Naive thymus-derived CD4-positive, alpha-beta T cell (primary cell): ENCODE data around the gene PAQR5. TPM values are rescaled to one million over a fixed set of nuclear protein-coding genes. Genes with fewer than 3 reads are reported as not detected.
"Not testable (repeated sequence)": the region's sequence is repeated elsewhere in the genome, so short reads cannot be mapped to it uniquely, and the experiment has no call there.

Experiments used
- ATAC-seq: fragments of 150-1000 bp; cut with Tn5 transposase; 2 replicates; pipeline ENCODE4 v1.10.0; 2021; ENCODE audit warnings: mild to moderate bottlenecking, moderate library complexity
- CTCF ChIA-PET: fragments of 350-600 bp; sonication (Branson Sonifier 250); formaldehyde crosslinking; loops from one replicate; lab custom pipeline; 2021; ENCODE audit warnings: antibody characterized with exemption; lab: Charles Lee
- POLR2A ChIA-PET: fragments of 350-600 bp; sonication (Branson Sonifier 250); formaldehyde crosslinking; loops from one replicate; lab custom pipeline; 2021; ENCODE audit warnings: antibody characterized with exemption, inconsistent platforms; lab: Charles Lee
- DNase-seq, 9 donors: peaks; one replicate each; pipeline versions ENCODE4 v3.0.0 to v3.0.0-alpha.2; 2020 to 2022; ENCODE audit warnings: mixed read lengths in 1 of 9
- H3K27ac ChIP-seq: one replicate; pipeline ENCODE4 v1.7.0; 2013; ENCODE audit warnings: mild to moderate bottlenecking, low read depth, low read length, moderate library complexity
- H3K27me3 ChIP-seq, 2 donors: one replicate each; pipeline ENCODE4 v1.7.0; 2013; ENCODE audit warnings: low read length in 2 of 2, mild to moderate bottlenecking in 2 of 2, moderate library complexity in 2 of 2; ENCODE audit not compliant: control insufficient read depth in 2 of 2, insufficient read depth in 2 of 2
- H3K36me3 ChIP-seq, 3 experiments: 1 replicate in 2 of 3; 2 replicates in 1 of 3; pipeline ENCODE4 v1.7.0; 2013; ENCODE audit warnings: low read length in 3 of 3, mild to moderate bottlenecking in 3 of 3, moderate library complexity in 1 of 3; ENCODE audit not compliant: insufficient read depth in 3 of 3, control insufficient read depth in 2 of 3
- H3K4me1 ChIP-seq, 2 donors: one replicate each; pipeline ENCODE4 v1.7.0; 2013; ENCODE audit warnings: low read length in 2 of 2, mild to moderate bottlenecking in 2 of 2, moderate library complexity in 1 of 2; ENCODE audit not compliant: control insufficient read depth in 2 of 2, insufficient read depth in 2 of 2
- H3K4me3 ChIP-seq: 2 replicates; pipeline ENCODE4 v1.7.0; 2013; ENCODE audit warnings: mild to moderate bottlenecking, low read length
- H3K9me3 ChIP-seq, 3 experiments: 1 replicate in 2 of 3; 2 replicates in 1 of 3; pipeline ENCODE4 v1.7.0; 2013; ENCODE audit warnings: low read length in 3 of 3; ENCODE audit not compliant: control insufficient read depth in 2 of 3
- H3K27ac Mint-ChIP-seq, 9 donors: one replicate each; pipeline ENCODE4 v1.8.0; 2020 to 2022; ENCODE audit warnings: mixed read lengths in 9 of 9, mild to moderate bottlenecking in 8 of 9, moderate library complexity in 5 of 9, inconsistent platforms in 2 of 9
- H3K27me3 Mint-ChIP-seq, 5 donors: one replicate each; pipeline ENCODE4 v1.8.0; 2021 to 2022; ENCODE audit warnings: mixed read lengths in 5 of 5, mild to moderate bottlenecking in 1 of 5
- H3K36me3 Mint-ChIP-seq, 5 donors: one replicate each; pipeline ENCODE4 v1.8.0; 2020 to 2022; ENCODE audit warnings: mixed read lengths in 5 of 5, mild to moderate bottlenecking in 3 of 5, inconsistent platforms in 1 of 5
- H3K4me1 Mint-ChIP-seq, 7 donors: one replicate each; pipeline ENCODE4 v1.8.0; 2020 to 2022; ENCODE audit warnings: mixed read lengths in 7 of 7, mild to moderate bottlenecking in 3 of 7, inconsistent platforms in 1 of 7
- H3K4me3 Mint-ChIP-seq, 10 donors: one replicate each; pipeline ENCODE4 v1.8.0; 2020 to 2022; ENCODE audit warnings: mild to moderate bottlenecking in 10 of 10, mixed read lengths in 10 of 10, moderate library complexity in 6 of 10, inconsistent platforms in 2 of 10
- H3K9me3 Mint-ChIP-seq, 11 donors: one replicate each; pipeline ENCODE4 v1.8.0; 2020 to 2022; ENCODE audit warnings: mixed read lengths in 11 of 11, mild to moderate bottlenecking in 4 of 11, inconsistent platforms in 1 of 11, moderate library complexity in 1 of 11
- intact Hi-C, 2 donors: fragments of 100-400 bp; cut with micrococcal nuclease; formaldehyde crosslinking; loops; one replicate each; pipeline ENCODE4 v1.15.1; 2023
- polyA plus RNA-seq, 2 donors: library from polyadenylated mRNA; unstranded; fragments of 300-500 nt; fragmentation: Illumina TruSeq; gene quantifications; one replicate each; pipeline ENCODE4 v1.2.3, GENCODE V29; 2021
- total RNA-seq, 6 experiments: library from RNA in 5 of 6; stranded (reverse) in 5 of 6; gene quantifications; 1 replicate in 5 of 6; 2 replicates in 1 of 6; pipeline ENCODE4 v1.2.3 and lab custom pipeline; 2021 to 2026

Gene PAQR5
- total and polyA plus RNA-seq, 7 experiments from 2014 or later = 0.11 TPM; not detected in 6

DNA sequence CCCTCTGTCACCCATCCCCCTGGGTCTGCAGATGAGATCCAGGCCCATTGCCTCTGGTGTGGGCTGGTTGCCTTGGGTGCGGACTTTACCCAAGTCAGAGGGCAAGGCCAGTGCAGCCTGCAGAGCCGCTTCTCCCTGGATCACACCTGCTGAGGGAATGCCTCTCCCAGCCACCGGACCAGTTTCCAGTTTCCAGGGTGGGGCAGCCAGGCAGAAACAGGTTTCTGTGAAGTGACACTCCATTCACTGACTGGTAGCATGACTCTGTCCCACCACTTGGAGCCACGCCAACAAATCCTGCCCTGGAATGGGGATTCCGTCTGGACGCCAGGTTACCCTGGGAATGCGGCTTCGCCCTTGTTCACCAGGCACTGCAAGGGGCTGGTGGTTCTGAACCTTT lies 30.0 kb downstream of the PAQR5 start:
- intact Hi-C loops = no loop called here
- POLR2A ChIA-PET = no interaction called here

DNA sequence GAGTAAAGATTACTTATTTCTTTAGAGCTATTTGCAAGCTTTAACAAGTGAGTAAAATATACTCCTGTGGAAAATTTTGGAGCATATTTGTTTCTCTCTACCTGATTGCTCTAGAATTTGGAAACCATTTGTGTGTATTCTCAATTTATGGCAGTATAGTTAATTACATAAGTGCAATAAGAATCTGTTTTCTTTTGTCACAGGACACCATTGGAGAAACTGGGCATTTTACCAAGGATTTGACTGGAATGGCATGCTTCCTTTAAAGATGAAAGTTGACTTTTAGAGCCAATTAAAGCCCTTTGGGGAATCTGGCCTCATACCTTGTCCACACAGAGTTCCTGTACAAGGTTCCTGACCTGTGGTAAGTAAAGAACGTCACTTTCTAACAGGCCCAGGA lies 38.4 kb downstream of the PAQR5 start:
- Histone ChIP-seq H3K9me3 (no peaks in the 10 kb centered on the region), H3K4me3 (no peak overlapping the region), H3K27me3 (no peaks in the 10 kb centered on the region), H3K4me1 (no peaks in the 10 kb centered on the region), H3K36me3 (no peaks in the 10 kb centered on the region), H3K27ac (no peak overlapping the region)
- peaks cover 0 to 16% (median 0%) of the 10 kb centered on the region in 5 donors for H3K27me3 Mint-ChIP-seq
- peaks cover 0 to 14% (median 3%) of the 10 kb centered on the region in 11 donors for H3K9me3 Mint-ChIP-seq
- ChIA-PET CTCF (no interaction called here), POLR2A (no interaction called here)
- H3K4me1 Mint-ChIP-seq = peaks cover 0 to 5% (median 0%) of the 10 kb centered on the region in 7 donors
- DNase-seq (no peak), ATAC-seq (no peak)
- H3K36me3 Mint-ChIP-seq = peaks cover 0 to 3% (median 0%) of the 10 kb centered on the region in 5 donors
- no peak overlapping the region for H3K4me3 Mint-ChIP-seq
- H3K27ac Mint-ChIP-seq = no peak overlapping the region
- intact Hi-C loops = no loop called here

More for the DNA sequence above, 30.0 kb downstream of the PAQR5 start:
- Histone ChIP-seq H3K4me3 (no peak overlapping the region), H3K36me3 (no peaks in the 10 kb centered on the region), H3K4me1 (no peaks in the 10 kb centered on the region), H3K27me3 (no peaks in the 10 kb centered on the region), H3K9me3 (no peaks in the 10 kb centered on the region), H3K27ac (no peak overlapping the region)
- H3K27me3 Mint-ChIP-seq = peaks cover 11 to 18% (median 15%) of the 10 kb centered on the region in 5 donors
- ATAC-seq (no peak), DNase-seq (no peak)
- no peaks in the 10 kb centered on the region for H3K36me3 Mint-ChIP-seq
- no peak overlapping the region for H3K4me3 Mint-ChIP-seq
- CTCF ChIA-PET = no interaction called here
- H3K27ac Mint-ChIP-seq = no peak overlapping the region
- no peaks in the 10 kb centered on the region for H3K4me1 Mint-ChIP-seq
- peaks cover 0 to 5% (median 0%) of the 10 kb centered on the region in 11 donors for H3K9me3 Mint-ChIP-seq

GRCh38 chr15:69338535-69339213 lies 40.0 kb downstream of the PAQR5 start:
- Histone ChIP-seq H3K36me3 (no peaks in the 10 kb centered on the region), H3K4me1 (no peaks in the 10 kb centered on the region), H3K27me3 (no peaks in the 10 kb centered on the region), H3K9me3 (no peaks in the 10 kb centered on the region), H3K4me3 (no peak overlapping the region), H3K27ac (no peak overlapping the region)
- ATAC-seq (no peak), DNase-seq (no peak)
- no peak overlapping the region for H3K4me3 Mint-ChIP-seq
- CTCF ChIA-PET = no interaction called here
- H3K4me1 Mint-ChIP-seq = peaks cover 0 to 5% (median 0%) of the 10 kb centered on the region in 7 donors
- peaks cover 0 to 15% (median 0%) of the 10 kb centered on the region in 5 donors for H3K27me3 Mint-ChIP-seq
- H3K27ac Mint-ChIP-seq = no peak overlapping the region
- peaks cover 0 to 14% (median 3%) of the 10 kb centered on the region in 11 donors for H3K9me3 Mint-ChIP-seq
- POLR2A ChIA-PET = no interaction called here
- H3K36me3 Mint-ChIP-seq = peaks cover 0 to 3% (median 0%) of the 10 kb centered on the region in 5 donors
- intact Hi-C loops = no loop called here

- H3K36me3 Mint-ChIP-seq, intact Hi-C loops, H3K27me3 ChIP-seq, H3K27ac ChIP-seq, H3K4me1 ChIP-seq, DNase-seq, CTCF ChIA-PET, H3K4me3 Mint-ChIP-seq, ATAC-seq, H3K9me3 ChIP-seq, H3K27ac Mint-ChIP-seq, H3K36me3 ChIP-seq, H3K4me3 ChIP-seq, H3K4me1 Mint-ChIP-seq, POLR2A ChIA-PET: not testable (repeated sequence)
- Mint-ChIP-seq H3K9me3 (peaks cover 0 to 14% (median 3%) of the 10 kb centered on the region in 11 donors), H3K27me3 (peaks cover 0 to 16% (median 0%) of the 10 kb centered on the region in 5 donors)
Observed at GRCh38 chr15:69339214-69339543, 40.5 kb downstream of the PAQR5 start.

- intact Hi-C loops = no loop called here
- ATAC-seq = no peak
- Histone ChIP-seq H3K27me3 (no peaks in the 10 kb centered on the region), H3K4me1 (no peaks in the 10 kb centered on the region), H3K4me3 (no peak overlapping the region), H3K9me3 (no peaks in the 10 kb centered on the region), H3K27ac (no peak overlapping the region), H3K36me3 (no peaks in the 10 kb centered on the region)
- Mint-ChIP-seq H3K27ac (no peak overlapping the region), H3K27me3 (peaks cover 0 to 16% (median 0%) of the 10 kb centered on the region in 5 donors), H3K36me3 (no peaks in the 10 kb centered on the region), H3K9me3 (peaks cover 0 to 10% (median 0%) of the 10 kb centered on the region in 11 donors), H3K4me3 (no peak overlapping the region), H3K4me1 (peaks cover 0 to 5% (median 0%) of the 10 kb centered on the region in 7 donors)
- ChIA-PET POLR2A (no interaction called here), CTCF (no interaction called here)
- DNase-seq = no peak
Observed at GRCh38 chr15:69340243-69340900, 41.7 kb downstream of the PAQR5 start.

DNA sequence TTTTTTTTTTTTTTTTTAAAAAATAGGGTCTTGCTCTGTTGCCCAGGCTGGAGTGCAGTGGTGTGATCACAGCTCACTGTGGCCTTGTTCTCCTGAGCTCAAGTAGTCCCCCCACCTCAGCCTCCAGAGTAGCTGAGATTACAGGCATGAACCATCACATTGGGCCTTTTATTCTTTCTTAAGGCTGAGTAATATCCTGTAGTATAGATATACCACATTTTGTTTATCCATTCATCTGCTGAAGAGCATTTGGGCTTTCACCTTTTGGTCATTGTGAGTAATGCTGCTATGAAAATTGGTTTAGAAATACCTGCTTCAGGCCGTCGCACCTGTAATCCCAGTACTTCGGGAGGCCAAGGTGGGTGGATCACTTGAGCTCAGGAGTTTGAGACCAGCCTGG lies 42.6 kb downstream of the PAQR5 start:
- Histone ChIP-seq H3K9me3 (no peaks in the 10 kb centered on the region), H3K4me1 (no peaks in the 10 kb centered on the region), H3K36me3 (no peaks in the 10 kb centered on the region), H3K4me3 (no peak overlapping the region), H3K27me3 (no peaks in the 10 kb centered on the region), H3K27ac (no peak overlapping the region)
- ChIA-PET POLR2A (no interaction called here), CTCF (no interaction called here)
- no peaks in the 10 kb centered on the region for H3K36me3 Mint-ChIP-seq
- peaks cover 0 to 6% (median 0%) of the 10 kb centered on the region in 11 donors for H3K9me3 Mint-ChIP-seq
- peaks cover 0 to 5% (median 0%) of the 10 kb centered on the region in 7 donors for H3K4me1 Mint-ChIP-seq
- no peak overlapping the region for H3K27ac Mint-ChIP-seq
- intact Hi-C loops = no loop called here
- no peak for ATAC-seq
- H3K4me3 Mint-ChIP-seq = no peak overlapping the region
- H3K27me3 Mint-ChIP-seq = peaks cover 0 to 16% (median 0%) of the 10 kb centered on the region in 5 donors
- DNase-seq = no peak
